Measurements from ENCODE around the gene COG3. TPM values are rescaled to one million over a fixed set of nuclear protein-coding genes. Genes with fewer than 3 reads are reported as not detected.

The COG3 gene
- total and polyA plus RNA-seq, 2 of the 13 experiments (the other 11 are each of a cell fraction or from before 2014, with no cell fraction given) = 37.8 to 47.5 TPM

GRCh38 chr13:45454204-45454603 lies 10.5 kb upstream of the COG3 start:
- Histone ChIP-seq H3K27ac (ENCODE audit: extremely low read length, insufficient read depth, low read length) (peak overlapping the region; percentile 33), H2AFZ (ENCODE audit: low read length) (peak overlapping the region; percentile 56), H3K9ac (ENCODE audit: insufficient read depth, low read depth, low read length) (no peak overlapping the region; the same call in 1 of the 2 replicates), H3K4me1 (ENCODE audit: insufficient read depth, low read length) (peaks cover 54% of the 10 kb centered on the region), H3K4me2 (ENCODE audit: low read depth, low read length) (peak overlapping the region; percentile 16; the same call in 1 of the 2 replicates), H4K20me1 (ENCODE audit: insufficient read depth, low read length) (no peaks in the 10 kb centered on the region), H3K36me3 (replicated peaks in 1 of 2; ENCODE audit: control insufficient read depth in 1 of 2, insufficient read depth in 2 of 2, low read length in 2 of 2) (no peaks in the 10 kb centered on the region), H3K4me3 (replicated peaks in 1 of 3; ENCODE audit: insufficient read depth in 1 of 3, low read depth in 2 of 3, low read length in 3 of 3) (no peak overlapping the region), H3K79me2 (ENCODE audit: insufficient read depth, low read length) (no peaks in the 10 kb centered on the region), H3K27me3 (ENCODE audit: control insufficient read depth in 1 of 2, insufficient read depth in 2 of 2, low read length in 2 of 2) (no peaks in the 10 kb centered on the region), H3K9me3 (ENCODE audit: low read length) (peaks cover 8% of the 10 kb centered on the region)
- FAIRE-seq (no peak), DNase-seq (ENCODE audit: low spot score) (no peak), ATAC-seq (peak; percentile 70)
- intact Hi-C loops (cut with micrococcal nuclease; ENCODE audit: unreplicated experiment) = no loop called here
- WGBS (ENCODE audit: low lambda C conversion rate) = 36% methylated on average over 7 of the region's 7 CpGs
- BruUV-seq (replicated peaks) = no TSS peak
- CTCF ChIA-PET (ENCODE audit: low intra/inter-chr PET ratio, low total read pairs) = no interaction called here
- in situ Hi-C loops (cut with HindIII; ENCODE audit: extremely low pct_ligation_motif_present, low pct_unique_long_range_greater_than_20kb) = no loop called here
- POLR2A ChIA-PET = no interaction called here
- TF ChIP-seq RERE (CRISPR knock-in tag; IDR thresholded peaks at IDR 0.05; ENCODE audit: low read depth) = no peak
- TF ChIP-seq ZSCAN29 (CRISPR knock-in tag; conservative IDR thresholded peaks at IDR 0.05) = 0 out of 2 replicates have a peak, but pooled peaks have one; percentile 73
- peak; percentile 52 for TF ChIP-seq HNF4A (CRISPR knock-in tag; IDR thresholded peaks at IDR 0.05)
